Breast epithelium (tissue), 4 donors: ENCODE data around the gene CTIF. TPM values are rescaled to one million over a fixed set of nuclear protein-coding genes. Genes with fewer than 3 reads are reported as not detected.

Experiments used
- DNase-seq, 2 donors: peaks; one replicate each; pipeline ENCODE4 v3.0.0-alpha.2; 2019; ENCODE audit warnings: low spot score in 2 of 2
- H3K27ac ChIP-seq, 2 donors: fragments of 200-600 bp; sonication (generic) in 1 of 2; one replicate each; pipeline ENCODE4 v1.5.1; 2016 to 2019; ENCODE audit warnings: mild to moderate bottlenecking in 1 of 2
- H3K27me3 ChIP-seq, 2 donors: fragments of 200-600 bp; sonication (generic) in 1 of 2; one replicate each; pipeline versions ENCODE4 v1.5.1 to v1.6.0; 2017 to 2019; ENCODE audit warnings: control low read depth in 1 of 2, mild to moderate bottlenecking in 1 of 2
- H3K36me3 ChIP-seq: fragments of 200-600 bp; one replicate; pipeline ENCODE4 v1.5.1; 2019
- H3K4me1 ChIP-seq, 2 donors: fragments of 200-600 bp; sonication (generic); one replicate each; pipeline ENCODE4 v1.5.1; 2016 to 2019; ENCODE audit warnings: control low read depth in 1 of 2
- H3K4me3 ChIP-seq, 3 donors: fragments of 200-600 bp; sonication (generic); 1 replicate in 2 of 3; 2 replicates in 1 of 3; pipeline ENCODE4 v1.5.1; 2016 to 2019; ENCODE audit warnings: mild to moderate bottlenecking in 3 of 3, moderate library complexity in 2 of 3
- H3K9me3 ChIP-seq, 2 donors: fragments of 200-600 bp; sonication (generic) in 1 of 2; one replicate each; pipeline ENCODE4 v1.5.1; 2016 to 2019; ENCODE audit warnings: control low read depth in 1 of 2
- CTCF ChIP-seq, 3 donors: fragments of 450-650 bp; IDR thresholded peaks; one replicate each; pipeline ENCODE4 v1.5.1; 2016 to 2017; ENCODE audit warnings: antibody characterized with exemption in 3 of 3, mild to moderate bottlenecking in 3 of 3, moderate library complexity in 3 of 3
- POLR2A ChIP-seq: fragments of 450-650 bp; IDR thresholded peaks from one replicate; pipeline ENCODE4 v1.6.1; 2016; ENCODE audit warnings: antibody characterized with exemption, mild to moderate bottlenecking, moderate library complexity
- POLR2AphosphoS5 ChIP-seq, 3 donors: sonication (generic); formaldehyde crosslinking; IDR thresholded peaks; one replicate each; pipeline ENCODE4 v1.6.1; 2017; ENCODE audit warnings: antibody characterized with exemption in 3 of 3
- intact Hi-C: fragments of 100-400 bp; cut with DNase I; formaldehyde crosslinking; loops from one replicate; pipeline ENCODE4 v1.15.1; 2023; ENCODE audit warnings: low total_unique reads
- total RNA-seq, 3 donors: library from RNA; depleted of rRNA; stranded (reverse); fragments of >200 nt; gene quantifications; one replicate each; pipeline ENCODE4 v1.1.0, GENCODE V29; 2016

CTIF gene
- total RNA-seq, 3 donors from 2014 or later, result 28.8 to 78.9 (median 32.6) TPM

DNA sequence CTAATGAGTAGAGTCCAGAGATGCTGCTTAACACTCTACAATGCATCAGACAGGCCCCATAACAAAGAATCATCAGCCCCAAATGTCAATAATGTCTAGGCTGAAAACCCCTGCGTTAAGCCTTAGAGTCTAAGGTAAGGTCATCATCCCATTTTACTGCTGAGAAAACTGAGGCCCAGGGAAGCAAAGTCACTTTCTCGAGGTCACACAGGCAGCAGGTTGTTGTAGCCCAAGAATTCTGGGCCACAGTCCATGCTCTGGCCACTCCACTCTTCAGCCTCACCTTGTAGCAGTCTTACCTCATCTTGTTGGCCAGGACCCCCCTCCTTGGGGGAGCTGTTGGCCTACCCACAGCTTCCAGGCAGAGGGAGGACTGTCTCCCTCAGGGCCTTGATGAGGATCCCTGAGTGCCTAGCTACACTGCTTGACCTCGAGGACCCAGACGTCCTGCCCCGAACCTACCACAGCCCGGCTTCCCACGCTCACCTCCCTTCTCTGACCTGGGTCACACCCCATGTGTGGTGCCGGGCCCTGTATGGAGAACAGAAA, 357.6 kb downstream of the CTIF start:
- H3K4me3 ChIP-seq, result no peak overlapping the region
- no peaks in the 10 kb centered on the region for H3K27me3 ChIP-seq
- no peaks in the 10 kb centered on the region for H3K4me1 ChIP-seq
- no peak overlapping the region for H3K27ac ChIP-seq
- DNase-seq, result no peak
- H3K36me3 ChIP-seq, result no peaks in the 10 kb centered on the region
- H3K9me3 ChIP-seq, result no peaks in the 10 kb centered on the region
- intact Hi-C loops, result no loop called here
- TF ChIP-seq POLR2A (no peak), CTCF (IDR thresholded peaks at IDR 0.05) (no peak), POLR2AphosphoS5 (IDR thresholded peaks at IDR 0.05) (no peak)

GRCh38 chr18:48896875-48897511, 358.2 kb downstream of the CTIF start:
- TF ChIP-seq POLR2A (no peak), POLR2AphosphoS5 (IDR thresholded peaks at IDR 0.05) (no peak), CTCF (IDR thresholded peaks at IDR 0.05) (no peak)
- Histone ChIP-seq H3K36me3 (no peaks in the 10 kb centered on the region), H3K27me3 (no peaks in the 10 kb centered on the region), H3K9me3 (no peaks in the 10 kb centered on the region), H3K4me3 (no peak overlapping the region), H3K27ac (no peak overlapping the region), H3K4me1 (peaks cover 0 to 6% of the 10 kb centered on the region in 2 donors)
- peak in 1 of 2 donors; percentile 26 for DNase-seq
- intact Hi-C loops, result no loop called here

DNA sequence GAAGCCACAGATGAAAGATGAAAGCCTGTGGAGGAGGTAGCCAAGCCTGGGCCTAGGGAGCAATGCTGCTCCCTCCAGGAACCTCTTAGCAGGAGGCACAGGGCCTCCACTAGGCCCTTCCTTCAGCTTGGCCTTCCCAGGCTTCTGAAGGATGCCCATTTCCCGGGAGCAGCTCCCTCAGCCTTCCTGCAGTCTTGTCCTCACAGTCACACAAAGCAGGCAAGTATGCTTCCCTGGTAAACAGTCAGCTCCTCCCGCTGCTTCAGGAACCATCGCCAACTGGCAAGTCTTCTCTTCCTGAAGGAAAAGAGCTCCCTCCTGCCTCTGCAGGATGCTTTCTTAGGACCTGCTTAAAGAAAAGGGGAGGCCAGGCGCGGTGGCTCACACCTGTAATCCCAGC, 358.7 kb downstream of the CTIF start:
- Histone ChIP-seq H3K27ac (no peak overlapping the region), H3K9me3 (no peaks in the 10 kb centered on the region), H3K36me3 (no peaks in the 10 kb centered on the region), H3K27me3 (no peaks in the 10 kb centered on the region), H3K4me3 (no peak overlapping the region), H3K4me1 (peaks cover 0 to 8% of the 10 kb centered on the region in 2 donors)
- TF ChIP-seq POLR2A (no peak), CTCF (IDR thresholded peaks at IDR 0.05) (no peak), POLR2AphosphoS5 (IDR thresholded peaks at IDR 0.05) (no peak)
- DNase-seq, result no peak
- intact Hi-C loops, result no loop called here

GRCh38 chr18:48898521-48898920, 359.7 kb downstream of the CTIF start:
- no peaks in the 10 kb centered on the region for H3K27me3 ChIP-seq
- H3K36me3 ChIP-seq, result no peaks in the 10 kb centered on the region
- H3K9me3 ChIP-seq, result no peaks in the 10 kb centered on the region
- H3K27ac ChIP-seq, result no peak overlapping the region
- intact Hi-C loops, result no loop called here
- peaks cover 0 to 8% of the 10 kb centered on the region in 2 donors for H3K4me1 ChIP-seq
- DNase-seq, result no peak
- no peak overlapping the region for H3K4me3 ChIP-seq
- TF ChIP-seq POLR2AphosphoS5 (IDR thresholded peaks at IDR 0.05) (no peak), CTCF (IDR thresholded peaks at IDR 0.05) (no peak), POLR2A (no peak)

GRCh38 chr18:48899558-48900174, 360.8 kb downstream of the CTIF start:
- H3K36me3 ChIP-seq, result no peaks in the 10 kb centered on the region
- H3K27me3 ChIP-seq, result no peaks in the 10 kb centered on the region
- no peak overlapping the region for H3K27ac ChIP-seq
- intact Hi-C loops, result no loop called here
- peaks cover 0 to 8% of the 10 kb centered on the region in 2 donors for H3K4me1 ChIP-seq
- H3K4me3 ChIP-seq, result no peak overlapping the region
- H3K9me3 ChIP-seq, result peaks cover 2 to 4% of the 10 kb centered on the region in 2 donors
- TF ChIP-seq POLR2AphosphoS5 (IDR thresholded peaks at IDR 0.05) (no peak), POLR2A (no peak), CTCF (IDR thresholded peaks at IDR 0.05) (no peak)
- DNase-seq, result no peak
